K562 (cell line): ENCODE results near the gene AIF1. TPM values are rescaled to one million over a fixed set of nuclear protein-coding genes. Genes with fewer than 3 reads are reported as not detected.

Source experiments
- CHD4 ChIP-seq: fragments of 200-600 bp; sonication (generic); IDR thresholded peaks from 3 replicates; pipeline ENCODE4 v1.6.1; 2012; ENCODE audit warnings: low read depth, mild to moderate bottlenecking, mixed read lengths, low read length, inconsistent platforms; ENCODE audit not compliant: insufficient read depth, insufficient replicate concordance, poor library complexity, severe bottlenecking
- EP400 ChIP-seq: fragments of 450-650 bp; IDR thresholded peaks from 2 replicates; pipeline ENCODE4 v1.6.1; 2017; ENCODE audit warnings: antibody characterized with exemption, mild to moderate bottlenecking, moderate library complexity
- MTA2 ChIP-seq: fragments of 450-650 bp; IDR thresholded peaks from 2 replicates; pipeline ENCODE4 v1.6.1; 2016; ENCODE audit warnings: low read depth
- NFATC3 ChIP-seq: fragments of 450-650 bp; IDR thresholded peaks from 2 replicates; pipeline ENCODE4 v1.6.1; 2017; ENCODE audit warnings: mild to moderate bottlenecking
- POLR2AphosphoS5 ChIP-seq: IDR thresholded peaks from 2 replicates; pipeline ENCODE4 v1.6.1; 2011; ENCODE audit warnings: mild to moderate bottlenecking, low read depth, low read length, moderate library complexity; ENCODE audit not compliant: control insufficient read depth, insufficient read depth
- REST ChIP-seq, 2 experiments: fragments of 450-650 bp; formaldehyde crosslinking in 1 of 2; IDR thresholded peaks; 2 replicates each; pipeline versions ENCODE4 v1.4.0 to v1.6.1; 2014 to 2020; ENCODE audit warnings: mild to moderate bottlenecking in 2 of 2, borderline replicate concordance in 1 of 2, low read depth in 1 of 2
- TGIF2 ChIP-seq: sonication (generic); formaldehyde crosslinking; IDR thresholded peaks from 2 replicates; pipeline ENCODE4 v1.8.1; 2022; ENCODE audit warnings: mild to moderate bottlenecking, missing genetic modification reagents, moderate library complexity
- polyA plus RNA-seq, 8 experiments: library from polyadenylated mRNA; depleted of rRNA in 4 of 8; stranded (reverse) in 5 of 8; unstranded in 3 of 8; fragments of >200 nt; fragmentation: Nextera tagmentation in 2 of 8; fragmentation: Illumina TruSeq in 1 of 8; extraction: Ambion mirVana in 2 of 8; extraction: Trizol in 1 of 8; gene quantifications; 2 replicates each; pipeline versions ENCODE4 v1.2.1 to v1.2.3, GENCODE V29; 2011 to 2014; ENCODE audit warnings: inconsistent platforms in 1 of 8, missing spikeins in 1 of 8
- total RNA-seq, 7 experiments: library from RNA; depleted of rRNA in 6 of 7; stranded (reverse); fragments of >200 nt in 6 of 7; fragmentation: Illumina TruSeq in 2 of 7; extraction: Trizol in 2 of 7; gene quantifications; 2 replicates each; pipeline versions ENCODE4 v1.2.1 to v1.2.3, GENCODE V29; 2011 to 2021; ENCODE audit warnings: low replicate concordance in 1 of 7

AIF1 gene
- total and polyA plus RNA-seq, 9 of the 15 experiments (the other 6 are each of a cell fraction or from before 2014, with no cell fraction given), result 9.4 to 33.4 (median 19.4) TPM

GRCh38 chr6:31664790-31665500, 49.9 kb downstream of the AIF1 start, which contains the start of gene GPANK1 (continued):
- no peak for TF ChIP-seq REST (IDR thresholded peaks at IDR 0.05; ENCODE audit: borderline replicate concordance)
- TF ChIP-seq REST (CRISPR knock-in tag; IDR thresholded peaks at IDR 0.05; ENCODE audit: low read depth), result no peak
- peak; percentile 55 for TF ChIP-seq POLR2AphosphoS5
- TF ChIP-seq MTA2, result 0 out of 2 replicates have a peak, but pooled peaks have one; percentile 6
- TF ChIP-seq TGIF2 (CRISPR knock-in tag), result no peak; the same call in 1 of the 2 replicates
- TF ChIP-seq CHD4, result no peak
- TF ChIP-seq NFATC3, result peak; percentile 57; the same call in 1 of the 2 replicates
- no peak for TF ChIP-seq EP400
